ENCODE data around the gene KCNQ1OT1. TPM values are rescaled to one million over a fixed set of nuclear protein-coding genes. Genes with fewer than 3 reads are reported as not detected.

Gene KCNQ1OT1
- total RNA-seq, 2 donors from 2014 or later = 0.52 to 1.1 TPM

- Mint-ChIP-seq H3K4me1 (ENCODE audit: low read depth in 2 of 2) (no peaks in the 10 kb centered on the region), H3K4me3 (no peak overlapping the region), H3K27ac (no peak overlapping the region), H3K36me3 (no peaks in the 10 kb centered on the region), H3K9me3 (no peaks in the 10 kb centered on the region), H3K27me3 (no peaks in the 10 kb centered on the region)
- ATAC-seq = no peak
- DNase-seq (ENCODE audit: low spot score) = peak; percentile 39
Observed at GRCh38 chr11:2582351-2582945, 117.3 kb downstream of the KCNQ1OT1 start.

- ATAC-seq (no peak), DNase-seq (ENCODE audit: low spot score) (peak; percentile 59)
- no peaks in the 10 kb centered on the region for H3K36me3 Mint-ChIP-seq
- H3K27ac Mint-ChIP-seq = no peak overlapping the region
- H3K9me3 Mint-ChIP-seq = no peaks in the 10 kb centered on the region
- H3K4me3 Mint-ChIP-seq = no peak overlapping the region
- no peaks in the 10 kb centered on the region for H3K27me3 Mint-ChIP-seq
- H3K4me1 Mint-ChIP-seq (ENCODE audit: low read depth in 2 of 2) = no peaks in the 10 kb centered on the region
Observed at GRCh38 chr11:2581931-2582350, 117.9 kb downstream of the KCNQ1OT1 start.

- ATAC-seq = no peak
- peak; percentile 48 for DNase-seq (ENCODE audit: low spot score)
- Mint-ChIP-seq H3K27ac (no peak overlapping the region), H3K4me3 (no peak overlapping the region), H3K27me3 (no peaks in the 10 kb centered on the region), H3K4me1 (ENCODE audit: low read depth in 2 of 2) (no peaks in the 10 kb centered on the region), H3K36me3 (no peaks in the 10 kb centered on the region), H3K9me3 (no peaks in the 10 kb centered on the region)
Observed at GRCh38 chr11:2581151-2581930, 118.5 kb downstream of the KCNQ1OT1 start.

- ATAC-seq (no peak), DNase-seq (ENCODE audit: low spot score) (peak; percentile 53)
- H3K4me3 Mint-ChIP-seq = no peak overlapping the region
- no peaks in the 10 kb centered on the region for H3K9me3 Mint-ChIP-seq
- H3K36me3 Mint-ChIP-seq = no peaks in the 10 kb centered on the region
- H3K27me3 Mint-ChIP-seq = no peaks in the 10 kb centered on the region
- no peaks in the 10 kb centered on the region for H3K4me1 Mint-ChIP-seq (ENCODE audit: low read depth in 2 of 2)
- no peak overlapping the region for H3K27ac Mint-ChIP-seq
Observed at GRCh38 chr11:2580571-2581001, 119.2 kb downstream of the KCNQ1OT1 start.

- H3K27ac Mint-ChIP-seq = no peak overlapping the region
- DNase-seq (ENCODE audit: low spot score) = no peak
- H3K4me3 Mint-ChIP-seq = no peak overlapping the region
- no peaks in the 10 kb centered on the region for H3K9me3 Mint-ChIP-seq
- no peaks in the 10 kb centered on the region for H3K36me3 Mint-ChIP-seq
- H3K27me3 Mint-ChIP-seq = no peaks in the 10 kb centered on the region
- no peak for ATAC-seq
- no peaks in the 10 kb centered on the region for H3K4me1 Mint-ChIP-seq (ENCODE audit: low read depth in 2 of 2)
Observed at GRCh38 chr11:2580061-2580421, 119.8 kb downstream of the KCNQ1OT1 start.

GRCh38 chr11:2579315-2580060 is 120.3 kb downstream of the KCNQ1OT1 start:
- Mint-ChIP-seq H3K36me3 (no peaks in the 10 kb centered on the region), H3K27ac (no peak overlapping the region), H3K4me1 (ENCODE audit: low read depth in 2 of 2) (no peaks in the 10 kb centered on the region), H3K4me3 (no peak overlapping the region), H3K27me3 (no peaks in the 10 kb centered on the region), H3K9me3 (no peaks in the 10 kb centered on the region)
- ATAC-seq (no peak), DNase-seq (ENCODE audit: low spot score) (peak; percentile 53)

GRCh38 chr11:2578929-2579270 is 120.9 kb downstream of the KCNQ1OT1 start:
- no peak overlapping the region for H3K27ac Mint-ChIP-seq
- no peak for ATAC-seq

GRCh38 chr11:2577991-2578928 is 121.5 kb downstream of the KCNQ1OT1 start:
- Mint-ChIP-seq H3K27ac (no peak overlapping the region), H3K4me1 (ENCODE audit: low read depth in 2 of 2) (no peaks in the 10 kb centered on the region), H3K36me3 (no peaks in the 10 kb centered on the region), H3K9me3 (no peaks in the 10 kb centered on the region), H3K27me3 (no peaks in the 10 kb centered on the region), H3K4me3 (no peak overlapping the region)
- ATAC-seq (no peak), DNase-seq (ENCODE audit: low spot score) (peak; percentile 49)

More at GRCh38 chr11:2578929-2579270, 120.9 kb downstream of the KCNQ1OT1 start:
- no peaks in the 10 kb centered on the region for H3K9me3 Mint-ChIP-seq
- H3K4me3 Mint-ChIP-seq = no peak overlapping the region
- no peaks in the 10 kb centered on the region for H3K4me1 Mint-ChIP-seq (ENCODE audit: low read depth in 2 of 2)
- H3K27me3 Mint-ChIP-seq = no peaks in the 10 kb centered on the region
- no peaks in the 10 kb centered on the region for H3K36me3 Mint-ChIP-seq
- no peak for DNase-seq (ENCODE audit: low spot score)

GRCh38 chr11:2577031-2577990 is 122.5 kb downstream of the KCNQ1OT1 start:
- H3K36me3 Mint-ChIP-seq = no peaks in the 10 kb centered on the region
- no peak overlapping the region for H3K4me3 Mint-ChIP-seq
- H3K27me3 Mint-ChIP-seq = no peaks in the 10 kb centered on the region
- H3K4me1 Mint-ChIP-seq (ENCODE audit: low read depth in 2 of 2) = no peaks in the 10 kb centered on the region
- H3K27ac Mint-ChIP-seq = no peak overlapping the region
- ATAC-seq = no peak
- H3K9me3 Mint-ChIP-seq = no peaks in the 10 kb centered on the region
- peak; percentile 57 for DNase-seq (ENCODE audit: low spot score)

GRCh38 chr11:2576549-2576948 is 123.2 kb downstream of the KCNQ1OT1 start:
- Mint-ChIP-seq H3K4me1 (ENCODE audit: low read depth in 2 of 2) (no peaks in the 10 kb centered on the region), H3K27ac (no peak overlapping the region), H3K9me3 (no peaks in the 10 kb centered on the region), H3K4me3 (no peak overlapping the region), H3K36me3 (no peaks in the 10 kb centered on the region), H3K27me3 (no peaks in the 10 kb centered on the region)
- ATAC-seq = no peak
- no peak for DNase-seq (ENCODE audit: low spot score)

GRCh38 chr11:2576111-2576510 is 123.7 kb downstream of the KCNQ1OT1 start:
- DNase-seq (ENCODE audit: low spot score) (peak; percentile 25), ATAC-seq (no peak)
- Mint-ChIP-seq H3K9me3 (no peaks in the 10 kb centered on the region), H3K27me3 (no peaks in the 10 kb centered on the region), H3K27ac (no peak overlapping the region), H3K4me3 (no peak overlapping the region), H3K4me1 (ENCODE audit: low read depth in 2 of 2) (no peaks in the 10 kb centered on the region), H3K36me3 (no peaks in the 10 kb centered on the region)

GRCh38 chr11:2575591-2576051 is 124.2 kb downstream of the KCNQ1OT1 start:
- no peaks in the 10 kb centered on the region for H3K27me3 Mint-ChIP-seq
- no peak overlapping the region for H3K27ac Mint-ChIP-seq
- H3K36me3 Mint-ChIP-seq = no peaks in the 10 kb centered on the region
- ATAC-seq (no peak), DNase-seq (ENCODE audit: low spot score) (peak; percentile 28)
- no peaks in the 10 kb centered on the region for H3K4me1 Mint-ChIP-seq (ENCODE audit: low read depth in 2 of 2)
- no peak overlapping the region for H3K4me3 Mint-ChIP-seq
- H3K9me3 Mint-ChIP-seq = no peaks in the 10 kb centered on the region

Measured in natural killer cell treated with Interleukin-12 subunit alpha and Interleukin-12 subunit beta and Interleukin-15 and Interleukin-18, amount 100 ng/mL, for 72 hours (primary cell).